ENCODE measurements around the gene PDE1C. TPM values are rescaled to one million over a fixed set of nuclear protein-coding genes. Genes with fewer than 3 reads are reported as not detected.
A peak's percentile ranks its signal among the peaks of the same experiment; 100 is the strongest.

Gene PDE1C
- total and polyA plus RNA-seq, 11 donors: 35.3 to 307 (median 141) TPM

DNA sequence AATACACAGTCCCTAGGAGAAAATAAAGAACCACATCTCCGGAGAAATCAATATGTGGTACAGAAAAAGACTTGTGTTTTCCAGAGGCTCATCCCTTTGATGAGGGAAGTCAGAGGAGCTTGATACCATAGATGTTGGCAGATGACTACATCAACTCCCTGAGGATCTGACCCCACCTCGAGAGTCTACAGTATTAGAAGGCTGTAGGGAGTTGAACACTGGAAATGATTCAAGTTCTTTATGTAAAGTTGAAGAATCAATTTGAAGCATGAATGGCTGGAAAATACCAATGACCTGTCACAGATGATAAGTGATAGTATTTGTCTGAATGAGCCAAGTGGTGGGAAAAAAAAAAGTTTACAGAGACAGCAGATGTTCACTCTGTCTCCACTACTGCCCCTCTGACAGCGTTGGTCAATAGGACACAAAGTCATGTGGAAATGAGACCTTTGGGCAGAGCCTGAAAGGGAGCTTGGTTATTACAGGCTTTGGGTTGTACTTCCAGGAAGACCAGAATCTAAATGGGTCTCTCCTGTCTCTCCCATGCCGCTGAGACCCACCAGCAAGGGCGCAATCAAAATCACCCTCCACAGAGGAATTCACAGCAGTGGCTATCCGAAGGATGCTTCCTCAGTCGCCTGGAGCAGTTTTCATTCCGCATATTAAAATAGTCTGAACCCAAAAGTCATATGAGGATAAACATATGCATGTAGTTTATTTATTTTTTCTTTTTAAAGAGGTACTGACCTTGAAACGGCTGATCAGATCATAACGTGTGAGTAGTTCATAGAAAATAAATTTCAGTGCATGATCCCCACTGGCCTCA lies 197.4 kb downstream of the PDE1C start:
- Histone ChIP-seq H3K27ac (no peak overlapping the region), H3K27me3 (no peaks in the 10 kb centered on the region), H3K36me3 (peaks cover 0 to 49% (median 10%) of the 10 kb centered on the region in 9 donors), H3K4me3 (no peak overlapping the region), H3K4me1 (peaks cover 5 to 28% (median 18%) of the 10 kb centered on the region in 12 donors), H3K9me3 (peaks cover 0 to 16% (median 0%) of the 10 kb centered on the region in 12 donors)
- no peak for DNase-seq
- ATAC-seq: no peak
- intact Hi-C loops (cut with DNase I): loop anchor here in 1 of 10 donors (10.0 kb wide), 1 partner anchor 192 kb away; no protein-coding TSS in a partner anchor
- 79 to 82% (median 81%) methylated on average over 10 of the region's 10 CpGs for WGBS, 4 donors
- no peak for TF ChIP-seq POLR2A (IDR thresholded peaks at IDR 0.05)
- TF ChIP-seq, protein P1, sequence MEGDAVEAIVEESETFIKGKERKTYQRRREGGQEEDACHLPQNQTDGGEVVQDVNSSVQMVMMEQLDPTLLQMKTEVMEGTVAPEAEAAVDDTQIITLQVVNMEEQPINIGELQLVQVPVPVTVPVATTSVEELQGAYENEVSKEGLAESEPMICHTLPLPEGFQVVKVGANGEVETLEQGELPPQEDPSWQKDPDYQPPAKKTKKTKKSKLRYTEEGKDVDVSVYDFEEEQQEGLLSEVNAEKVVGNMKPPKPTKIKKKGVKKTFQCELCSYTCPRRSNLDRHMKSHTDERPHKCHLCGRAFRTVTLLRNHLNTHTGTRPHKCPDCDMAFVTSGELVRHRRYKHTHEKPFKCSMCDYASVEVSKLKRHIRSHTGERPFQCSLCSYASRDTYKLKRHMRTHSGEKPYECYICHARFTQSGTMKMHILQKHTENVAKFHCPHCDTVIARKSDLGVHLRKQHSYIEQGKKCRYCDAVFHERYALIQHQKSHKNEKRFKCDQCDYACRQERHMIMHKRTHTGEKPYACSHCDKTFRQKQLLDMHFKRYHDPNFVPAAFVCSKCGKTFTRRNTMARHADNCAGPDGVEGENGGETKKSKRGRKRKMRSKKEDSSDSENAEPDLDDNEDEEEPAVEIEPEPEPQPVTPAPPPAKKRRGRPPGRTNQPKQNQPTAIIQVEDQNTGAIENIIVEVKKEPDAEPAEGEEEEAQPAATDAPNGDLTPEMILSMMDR (IDR thresholded peaks at IDR 0.05): no peak

DNA sequence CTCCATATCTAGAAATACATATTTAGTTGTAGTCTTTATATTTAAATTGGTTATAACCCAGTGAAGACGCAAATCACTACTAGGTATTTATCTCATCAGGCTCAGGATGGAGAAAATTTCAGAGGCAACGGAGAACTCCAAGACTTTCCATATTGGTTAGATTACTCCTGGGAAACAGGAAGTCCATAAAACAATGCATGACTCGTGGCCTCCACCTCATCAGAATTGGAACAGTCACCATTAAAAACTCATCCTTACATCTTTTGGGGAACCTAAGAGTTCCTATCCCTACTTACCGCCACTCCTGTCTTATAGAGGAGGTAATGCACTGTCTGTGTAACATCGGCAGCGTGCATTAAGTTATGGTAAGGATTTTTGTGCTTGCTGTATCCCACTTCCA lies 205.6 kb downstream of the PDE1C start:
- no peak for ATAC-seq
- Histone ChIP-seq H3K9me3 (peaks cover 0 to 17% (median 0%) of the 10 kb centered on the region in 12 donors), H3K27me3 (no peaks in the 10 kb centered on the region), H3K4me1 (peaks cover 0 to 17% (median 0%) of the 10 kb centered on the region in 12 donors), H3K36me3 (peaks cover 0 to 24% (median 4%) of the 10 kb centered on the region in 9 donors), H3K27ac (no peak overlapping the region), H3K4me3 (no peak overlapping the region)
- intact Hi-C loops (cut with DNase I): no loop called here
- no peak for DNase-seq
- 81 to 87% (median 83%) methylated on average over 6 of the region's 6 CpGs for WGBS, 4 donors
- no peak for TF ChIP-seq POLR2A (IDR thresholded peaks at IDR 0.05)
- TF ChIP-seq, protein P1 (IDR thresholded peaks at IDR 0.05): no peak

DNA sequence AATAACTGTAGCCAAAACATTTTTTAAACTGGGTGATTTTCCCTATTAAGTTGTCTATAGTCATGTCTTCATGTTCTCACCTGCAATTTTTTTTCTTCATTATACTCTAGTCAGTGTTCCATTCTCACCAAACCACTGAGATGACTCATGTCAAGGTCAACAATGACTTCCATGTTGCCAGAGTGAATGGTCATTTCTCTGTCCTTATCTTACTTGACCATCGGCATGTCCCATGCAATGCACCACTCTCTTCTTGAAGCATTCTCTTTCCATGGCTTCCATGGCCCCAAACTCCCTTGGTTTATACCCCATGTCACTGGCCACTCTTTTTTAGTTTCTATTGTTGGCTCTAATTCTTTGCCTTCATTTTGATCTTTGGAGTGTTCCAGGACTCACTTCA lies 209.3 kb downstream of the PDE1C start:
- DNase-seq (no peak), ATAC-seq (peak in 1 of 4 donors; percentile 26)
- Histone ChIP-seq H3K36me3 (peaks cover 0 to 27% (median 4%) of the 10 kb centered on the region in 9 donors), H3K27me3 (no peaks in the 10 kb centered on the region), H3K9me3 (no peaks in the 10 kb centered on the region), H3K27ac (no peak overlapping the region), H3K4me3 (no peak overlapping the region), H3K4me1 (peaks cover 0 to 7% (median 0%) of the 10 kb centered on the region in 12 donors)
- intact Hi-C loops (cut with DNase I): no loop called here
- TF ChIP-seq, protein P1 (IDR thresholded peaks at IDR 0.05): no peak
- TF ChIP-seq POLR2A (IDR thresholded peaks at IDR 0.05): no peak
- 95 to 98% (median 96%) methylated on average over 1 of the region's 1 CpG for WGBS, 4 donors

DNA sequence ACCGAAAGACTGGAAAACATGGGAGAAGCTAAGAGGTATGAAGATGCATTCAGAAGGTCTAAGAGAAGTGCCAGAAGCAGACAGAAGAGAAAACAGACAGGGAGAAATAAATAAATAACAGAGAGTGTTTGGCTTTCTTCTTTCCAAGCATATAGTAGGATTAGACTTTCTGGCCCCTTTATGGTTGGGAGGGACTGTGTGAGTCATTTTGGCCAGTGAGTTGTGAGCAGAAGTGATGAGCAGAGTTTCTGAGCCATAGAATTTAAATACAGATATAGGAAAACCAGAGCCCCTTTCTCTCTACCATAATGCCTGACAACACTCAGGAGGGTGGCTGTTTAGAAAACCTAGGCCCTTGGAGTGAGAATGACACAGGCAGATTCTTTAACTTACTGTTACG lies 212.2 kb downstream of the PDE1C start:
- Histone ChIP-seq H3K27ac (no peak overlapping the region), H3K4me3 (no peak overlapping the region), H3K27me3 (no peaks in the 10 kb centered on the region), H3K9me3 (no peaks in the 10 kb centered on the region), H3K4me1 (peaks cover 0 to 11% (median under 1%) of the 10 kb centered on the region in 12 donors), H3K36me3 (peaks cover 0 to 15% (median 0%) of the 10 kb centered on the region in 9 donors)
- DNase-seq (no peak), ATAC-seq (no peak)
- intact Hi-C loops (cut with DNase I): no loop called here
- WGBS, 4 donors: 95 to 96% (median 95%) methylated on average over 2 of the region's 2 CpGs
- no peak for TF ChIP-seq POLR2A (IDR thresholded peaks at IDR 0.05)
- TF ChIP-seq, protein P1 (IDR thresholded peaks at IDR 0.05): no peak
